Natural killer cell treated with Interleukin-12 subunit alpha and Interleukin-12 subunit beta and Interleukin-15 and Interleukin-18, amount 100 ng/mL, for 72 hours (primary cell): ENCODE measurements around the gene PHTF1. TPM values are rescaled to one million over a fixed set of nuclear protein-coding genes. Genes with fewer than 3 reads are reported as not detected.
"Not testable (repeated sequence)": the region's sequence is repeated elsewhere in the genome, so short reads cannot be mapped to it uniquely, and the experiment has no call there.

ENCODE experiments used
- ATAC-seq, 2 donors: fragments of 150-1000 bp; cut with Tn5 transposase in 1 of 2; sonication (Bioruptor Pico), chemical (Tn5 transposase) in 1 of 2; 2 replicates each; pipeline ENCODE4 v1.10.0; 2021
- DNase-seq: peaks from one replicate; pipeline ENCODE4 v3.0.0; 2022; ENCODE audit warnings: low spot score
- H3K27ac Mint-ChIP-seq, 2 donors: 1 replicate in 1 of 2; 2 replicates in 1 of 2; pipeline ENCODE4 v1.8.0; 2022; ENCODE audit warnings: mixed read lengths in 2 of 2, mild to moderate bottlenecking in 1 of 2, moderate library complexity in 1 of 2
- H3K27me3 Mint-ChIP-seq, 2 donors: 1 replicate in 1 of 2; 2 replicates in 1 of 2; pipeline ENCODE4 v1.8.0; 2022; ENCODE audit warnings: mixed read lengths in 2 of 2
- H3K36me3 Mint-ChIP-seq: one replicate; pipeline ENCODE4 v1.8.0; 2022; ENCODE audit warnings: mixed read lengths
- H3K4me1 Mint-ChIP-seq, 2 donors: 1 replicate in 1 of 2; 2 replicates in 1 of 2; pipeline ENCODE4 v1.8.0; 2022; ENCODE audit warnings: low read depth in 2 of 2, mixed read lengths in 2 of 2, mild to moderate bottlenecking in 1 of 2
- H3K4me3 Mint-ChIP-seq: one replicate; pipeline ENCODE4 v1.8.0; 2022; ENCODE audit warnings: mixed read lengths
- H3K9me3 Mint-ChIP-seq: 2 replicates; pipeline ENCODE4 v1.8.0; 2022; ENCODE audit warnings: mixed read lengths
- total RNA-seq, 2 donors: library from RNA; stranded (reverse); gene quantifications; one replicate each; pipeline ENCODE4 v1.2.3, GENCODE V29; 2022

Gene PHTF1
- total RNA-seq, 2 donors from 2014 or later, result 29.0 to 44.0 TPM

DNA sequence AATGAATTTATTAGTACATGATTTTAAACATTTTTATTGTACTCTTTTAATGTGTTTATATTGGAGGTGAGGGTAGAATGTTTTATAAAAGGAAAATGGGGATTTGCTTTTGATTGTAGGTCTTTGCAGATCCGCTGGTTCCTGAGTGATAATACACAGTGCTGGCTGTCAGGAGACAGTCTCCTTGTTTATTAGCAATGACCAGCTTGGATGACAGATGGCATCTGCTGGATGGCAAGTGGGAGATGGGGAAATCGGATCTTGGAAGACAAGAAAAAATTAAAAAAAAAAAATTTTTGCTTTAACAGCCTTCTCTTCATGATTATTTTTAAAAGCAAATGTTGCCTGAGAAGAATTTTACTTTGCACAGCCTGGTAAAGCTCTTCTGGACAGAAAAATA is 4.4 kb upstream of the PHTF1 start:
- peak overlapping the region in 1 of 2 donors; percentile 25 for H3K27ac Mint-ChIP-seq
- no peak for DNase-seq
- peaks cover 13% of the 10 kb centered on the region for H3K36me3 Mint-ChIP-seq
- peaks cover 7 to 8% of the 10 kb centered on the region in 2 donors for H3K4me1 Mint-ChIP-seq
- no peak for ATAC-seq
- no peaks in the 10 kb centered on the region for H3K27me3 Mint-ChIP-seq
- H3K4me3 Mint-ChIP-seq, result no peak overlapping the region
- H3K9me3 Mint-ChIP-seq, result no peaks in the 10 kb centered on the region

DNA sequence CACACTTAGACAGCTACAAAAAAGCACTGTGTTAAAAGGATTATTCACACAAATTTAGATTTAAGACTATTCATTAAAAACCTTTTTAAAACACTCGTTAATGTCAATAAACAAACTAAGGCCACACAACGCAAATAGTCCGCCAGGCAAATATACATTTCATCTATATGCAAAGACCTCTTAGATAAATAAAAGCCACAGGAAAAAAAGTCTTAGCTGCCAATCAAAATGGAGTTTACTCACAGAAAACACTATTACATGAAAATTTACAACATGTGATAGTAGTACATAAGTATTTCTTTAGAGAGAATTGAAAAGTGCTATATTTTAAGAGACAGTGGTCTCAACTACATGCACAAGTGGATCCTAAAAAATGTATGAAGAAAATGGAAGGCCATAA is 2.7 kb upstream of the PHTF1 start:
- H3K4me3 Mint-ChIP-seq, result no peak overlapping the region

DNA sequence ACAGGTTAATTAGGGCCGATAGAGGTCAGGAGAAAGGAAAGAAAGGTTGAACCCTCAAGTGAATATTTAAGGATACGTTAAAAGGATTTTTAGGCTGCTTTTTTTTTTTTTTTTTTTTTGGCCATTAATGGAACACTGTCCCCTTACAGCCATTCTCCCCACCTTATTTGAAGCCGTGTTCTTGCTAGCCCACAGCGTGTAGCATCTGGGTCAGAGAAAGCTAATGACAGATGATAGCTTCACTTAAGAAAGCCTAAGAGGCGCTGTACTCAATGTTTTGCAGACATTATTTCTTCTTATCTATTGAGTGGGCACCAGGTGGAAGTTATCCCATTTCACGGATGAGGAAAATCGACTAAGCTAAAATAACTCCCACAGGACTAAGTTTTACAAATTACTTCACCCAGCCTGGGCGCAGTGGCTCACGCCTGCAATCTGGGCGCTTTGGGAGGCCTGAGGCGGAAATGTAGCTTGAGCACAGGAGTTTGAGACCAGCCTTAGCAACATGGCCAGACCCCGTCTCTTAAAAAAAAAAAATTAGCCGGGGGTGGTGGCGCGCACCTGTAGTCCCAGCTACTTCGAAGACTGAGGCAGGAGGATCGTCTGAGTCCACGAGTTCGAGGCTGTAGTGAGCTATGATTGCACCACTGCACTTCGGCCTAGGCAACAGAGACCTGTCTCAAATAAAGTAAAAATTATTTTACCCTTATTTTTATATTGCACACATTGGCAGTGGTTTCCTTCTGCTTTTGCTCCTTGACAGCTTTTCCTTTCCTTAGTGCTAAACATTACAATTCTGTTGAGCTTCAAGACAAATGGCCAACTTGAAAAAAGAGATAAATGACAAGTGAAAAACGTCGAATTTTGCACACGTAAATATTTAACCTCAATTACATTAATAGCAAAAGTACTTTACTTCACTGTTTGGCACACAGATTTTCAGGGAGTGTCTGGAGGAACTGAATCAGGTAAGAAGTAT is 1.1 kb upstream of the PHTF1 start:
- no peaks in the 10 kb centered on the region for H3K9me3 Mint-ChIP-seq
- ATAC-seq (no peak), DNase-seq (no peak)
- H3K36me3 Mint-ChIP-seq, result peaks cover 4% of the 10 kb centered on the region
- H3K27ac Mint-ChIP-seq, result peak overlapping the region; percentile 94 to 99
- H3K4me1 Mint-ChIP-seq, result peaks cover 26 to 27% of the 10 kb centered on the region in 2 donors
- peak overlapping the region; percentile 87 for H3K4me3 Mint-ChIP-seq
- H3K27me3 Mint-ChIP-seq, result no peaks in the 10 kb centered on the region

More for the DNA sequence above, 2.7 kb upstream of the PHTF1 start:
- DNase-seq (no peak), ATAC-seq (no peak)
- peaks cover 15 to 16% of the 10 kb centered on the region in 2 donors for H3K4me1 Mint-ChIP-seq
- peaks cover 4% of the 10 kb centered on the region for H3K36me3 Mint-ChIP-seq
- no peaks in the 10 kb centered on the region for H3K9me3 Mint-ChIP-seq
- no peak overlapping the region for H3K27ac Mint-ChIP-seq
- H3K27me3 Mint-ChIP-seq, result no peaks in the 10 kb centered on the region

DNA sequence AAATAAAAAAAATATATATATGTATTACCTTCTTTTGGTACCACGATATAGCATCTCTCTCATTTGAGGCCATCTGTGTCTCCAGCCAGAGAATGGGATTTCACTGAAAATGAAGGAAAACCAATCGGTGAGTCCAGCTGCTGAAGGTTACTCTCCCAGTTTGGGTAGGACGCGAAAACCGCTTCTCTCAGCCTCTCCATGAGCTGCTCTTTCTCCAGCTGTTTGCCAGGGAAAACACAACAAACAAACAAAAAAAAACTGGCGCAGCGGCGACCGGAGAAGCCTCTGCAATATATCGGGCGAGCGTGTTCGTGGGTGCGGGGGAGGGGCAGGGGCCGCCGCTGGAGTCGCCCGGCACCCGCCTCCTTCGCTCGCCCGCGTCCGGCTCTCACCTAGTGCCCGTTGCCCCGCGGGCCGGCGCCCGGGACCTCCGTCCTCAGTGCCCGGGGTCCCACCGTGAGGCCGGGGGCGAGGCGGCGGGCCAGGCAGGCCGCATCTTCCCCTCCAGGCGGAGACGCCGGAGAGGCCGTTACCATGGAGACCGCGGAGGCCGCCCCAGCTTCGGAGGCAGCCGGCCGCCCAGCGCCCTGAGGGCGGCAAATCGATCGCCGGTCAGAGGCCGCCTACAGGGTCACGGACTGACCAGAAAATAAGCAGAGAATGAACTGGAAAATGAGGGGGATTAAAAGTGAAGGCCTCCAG is 504 bp downstream of the PHTF1 start:
- peaks cover 6% of the 10 kb centered on the region for H3K36me3 Mint-ChIP-seq
- H3K4me1 Mint-ChIP-seq, result peaks cover 27 to 30% of the 10 kb centered on the region in 2 donors
- H3K4me3 Mint-ChIP-seq, result peak overlapping the region; percentile 87
- H3K27me3 Mint-ChIP-seq, result no peaks in the 10 kb centered on the region
- ATAC-seq, result peak; percentile 81 to 87
- H3K9me3 Mint-ChIP-seq, result no peaks in the 10 kb centered on the region
- H3K27ac Mint-ChIP-seq, result peak overlapping the region; percentile 94 to 99
- peak; percentile 79 for DNase-seq

DNA sequence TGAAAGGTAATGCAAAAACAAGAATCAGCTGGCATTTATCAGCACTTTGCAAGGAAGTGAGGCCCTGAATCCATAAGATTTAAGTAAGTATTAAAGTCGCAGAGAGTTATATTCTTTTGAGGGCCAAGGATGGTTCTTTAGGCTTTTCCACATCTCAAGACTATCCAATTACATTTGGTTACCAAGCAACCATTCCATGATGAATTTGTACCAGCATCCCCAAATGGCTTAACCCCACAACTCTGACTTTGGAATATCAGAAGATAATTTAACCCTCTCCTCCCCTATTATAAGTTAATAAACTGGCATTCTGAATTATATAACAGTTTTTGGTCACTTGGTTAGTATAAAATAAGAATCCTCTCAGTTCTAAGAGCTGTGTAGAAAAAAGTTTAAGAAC is 2.8 kb downstream of the PHTF1 start:
- no peak for DNase-seq
- Mint-ChIP-seq H3K36me3 (peaks cover 6% of the 10 kb centered on the region), H3K27ac (peak overlapping the region in 1 of 2 donors; percentile 57), H3K9me3 (no peaks in the 10 kb centered on the region), H3K27me3 (no peaks in the 10 kb centered on the region), H3K4me3 (peak overlapping the region; percentile 58), H3K4me1 (peaks cover 27 to 30% of the 10 kb centered on the region in 2 donors)
- ATAC-seq, result no peak

DNA sequence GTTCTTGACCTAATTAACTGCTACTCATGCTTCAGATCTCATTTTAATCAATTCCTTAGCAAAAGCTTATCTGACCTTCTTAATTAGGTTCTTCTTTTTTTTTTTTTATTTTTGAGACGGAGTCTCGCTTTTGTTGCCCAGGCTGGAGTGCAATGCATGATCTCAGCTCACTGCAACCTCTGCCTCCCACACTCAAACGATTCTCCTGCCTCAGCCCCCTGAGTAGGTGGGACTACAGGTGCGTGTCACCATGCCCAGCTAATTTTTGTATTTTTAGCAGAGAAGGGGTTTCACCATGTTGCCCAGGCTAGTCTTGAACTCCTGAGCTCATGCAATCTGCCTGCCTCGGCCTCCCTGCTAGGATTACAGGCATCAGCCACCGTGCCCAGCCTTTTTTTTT is 6.0 kb downstream of the PHTF1 start:
- peaks cover 16% of the 10 kb centered on the region for H3K36me3 Mint-ChIP-seq
- not testable (repeated sequence) for DNase-seq, H3K9me3 Mint-ChIP-seq, H3K27ac Mint-ChIP-seq, H3K4me3 Mint-ChIP-seq, ATAC-seq, H3K27me3 Mint-ChIP-seq
- H3K4me1 Mint-ChIP-seq, result peaks cover 22 to 23% of the 10 kb centered on the region in 2 donors

DNA sequence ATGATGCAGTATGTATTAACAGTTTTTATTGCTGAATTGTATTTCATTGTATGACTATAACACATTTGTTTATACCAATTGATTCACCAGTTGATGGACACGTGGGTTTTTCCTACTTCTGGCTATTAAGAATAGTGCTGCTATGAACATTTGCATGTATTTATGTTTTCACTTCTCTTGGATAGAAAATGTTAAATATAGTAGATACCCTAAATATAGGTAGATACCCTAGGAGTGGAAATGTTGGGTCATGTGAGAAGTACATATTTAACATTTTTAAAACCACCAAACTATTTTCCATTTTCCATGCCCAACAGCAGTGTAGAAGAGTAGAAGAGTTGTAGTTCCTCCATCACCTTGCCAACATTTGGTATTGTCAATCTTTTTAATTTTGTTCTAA is 7.8 kb downstream of the PHTF1 start:
- Mint-ChIP-seq H3K36me3 (peaks cover 16% of the 10 kb centered on the region), H3K27ac (no peak overlapping the region), H3K4me1 (peaks cover 12 to 14% of the 10 kb centered on the region in 2 donors), H3K27me3 (no peaks in the 10 kb centered on the region), H3K9me3 (no peaks in the 10 kb centered on the region), H3K4me3 (no peak overlapping the region)
- DNase-seq (no peak), ATAC-seq (no peak)

DNA sequence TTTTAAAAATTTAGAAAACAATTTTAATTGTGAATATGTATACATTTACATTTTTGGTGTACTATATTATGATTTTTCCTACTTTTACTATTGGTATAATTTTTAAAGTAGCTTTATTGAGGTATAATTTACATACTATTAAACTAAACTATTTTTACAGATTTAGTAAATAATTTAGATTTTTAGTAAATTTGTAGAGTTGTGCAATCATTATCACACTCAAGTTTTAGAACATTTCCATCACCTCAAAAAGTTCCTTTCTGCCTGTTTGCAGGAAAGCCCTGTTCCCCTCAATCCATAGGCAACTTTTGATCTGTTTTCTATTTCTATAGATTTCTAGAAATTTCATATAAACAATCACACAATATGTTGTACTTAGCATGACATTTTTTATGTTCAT is 8.2 kb downstream of the PHTF1 start:
- Mint-ChIP-seq H3K4me1 (peaks cover 8 to 10% of the 10 kb centered on the region in 2 donors), H3K36me3 (peaks cover 16% of the 10 kb centered on the region), H3K27ac (no peak overlapping the region), H3K27me3 (no peaks in the 10 kb centered on the region), H3K9me3 (no peaks in the 10 kb centered on the region), H3K4me3 (no peak overlapping the region)
- ATAC-seq, result no peak
- no peak for DNase-seq

DNA sequence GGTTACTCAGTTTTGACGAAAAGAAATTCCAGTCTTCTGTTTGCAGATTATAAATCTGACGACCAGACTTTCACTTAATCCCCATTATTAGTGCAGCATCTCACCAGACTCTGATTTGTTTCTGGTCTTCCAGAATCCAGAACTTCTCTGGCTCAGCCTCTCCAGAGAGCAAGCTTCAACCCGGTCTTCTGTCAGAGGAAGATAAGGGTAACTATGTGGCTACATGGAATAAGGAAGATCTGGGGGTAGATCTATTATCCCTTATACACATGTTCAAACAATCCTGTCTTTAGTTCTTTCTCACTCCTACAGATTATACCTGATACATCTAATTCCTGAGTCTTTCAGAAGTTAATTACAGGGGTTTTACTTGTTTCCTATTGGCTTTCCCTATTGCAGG is 9.9 kb downstream of the PHTF1 start:
- ATAC-seq, result no peak
- H3K27me3 Mint-ChIP-seq, result no peaks in the 10 kb centered on the region
- no peaks in the 10 kb centered on the region for H3K9me3 Mint-ChIP-seq
- H3K27ac Mint-ChIP-seq, result no peak overlapping the region
- DNase-seq, result no peak
- peaks cover 10% of the 10 kb centered on the region for H3K36me3 Mint-ChIP-seq
- peaks cover 3 to 6% of the 10 kb centered on the region in 2 donors for H3K4me1 Mint-ChIP-seq
- no peak overlapping the region for H3K4me3 Mint-ChIP-seq

DNA sequence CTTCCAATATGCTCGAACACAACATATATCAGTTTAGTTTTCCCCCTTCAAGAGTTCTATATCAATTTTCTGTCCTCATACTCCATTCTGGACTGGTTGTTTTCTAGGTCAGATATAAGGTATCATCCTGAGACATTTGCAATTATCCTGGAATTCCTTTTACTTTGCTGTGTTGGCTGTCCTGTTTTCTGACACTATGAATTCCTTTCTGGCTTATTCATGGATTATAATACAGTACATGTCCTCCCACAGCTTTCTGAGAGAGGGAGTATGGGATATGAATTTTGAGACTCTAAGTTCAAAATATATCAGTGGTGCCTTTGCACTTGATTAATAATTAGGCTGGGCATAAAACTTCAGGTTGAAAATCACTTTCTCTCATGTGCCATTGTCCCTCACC is 11.9 kb downstream of the PHTF1 start:
- no peaks in the 10 kb centered on the region for H3K9me3 Mint-ChIP-seq
- H3K27ac Mint-ChIP-seq, result no peak overlapping the region
- peaks cover 10% of the 10 kb centered on the region for H3K36me3 Mint-ChIP-seq
- no peak for DNase-seq
- no peak overlapping the region for H3K4me3 Mint-ChIP-seq
- ATAC-seq, result no peak
- H3K4me1 Mint-ChIP-seq, result peaks cover 7 to 11% of the 10 kb centered on the region in 2 donors
- H3K27me3 Mint-ChIP-seq, result no peaks in the 10 kb centered on the region

DNA sequence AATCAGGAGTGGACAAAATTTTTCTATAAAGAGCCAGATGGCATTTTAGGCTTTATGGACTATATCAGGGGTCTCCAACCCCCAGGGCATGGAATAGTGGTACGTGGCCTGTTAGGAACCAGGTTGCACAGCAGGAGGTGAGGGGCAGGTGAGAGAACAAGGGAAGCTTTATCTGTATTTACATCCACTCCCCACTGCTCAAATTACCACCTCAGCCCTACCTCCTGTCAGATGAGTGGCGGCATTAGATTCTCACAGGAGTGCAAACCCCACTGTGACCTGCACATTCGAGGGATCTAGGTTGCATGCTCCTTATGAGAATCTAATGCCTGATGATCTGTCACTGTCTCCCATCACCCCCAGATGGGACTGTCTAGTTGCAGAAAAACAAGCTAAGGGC is 13.9 kb downstream of the PHTF1 start:
- Mint-ChIP-seq H3K27ac (no peak overlapping the region), H3K4me1 (peaks cover 7 to 11% of the 10 kb centered on the region in 2 donors), H3K9me3 (no peaks in the 10 kb centered on the region)

DNA sequence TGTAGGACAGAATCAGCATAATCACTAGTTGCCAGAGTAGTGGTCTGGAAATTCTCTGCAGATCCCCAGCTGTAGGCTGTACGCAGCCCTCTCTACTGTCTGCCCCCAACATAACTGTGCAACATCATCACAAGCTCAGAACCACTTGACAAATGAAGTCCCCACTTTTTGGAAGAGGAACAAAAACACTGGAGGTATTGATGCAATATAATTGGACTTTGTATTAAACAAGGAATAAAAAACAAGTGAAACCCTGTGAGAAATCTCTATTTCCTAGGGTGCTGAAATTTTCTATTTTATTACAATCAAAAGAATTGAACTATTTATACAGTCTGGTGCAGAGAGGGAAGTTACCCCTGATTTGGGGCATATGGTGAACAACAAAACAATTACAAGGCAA is 15.2 kb downstream of the PHTF1 start:
- H3K36me3 Mint-ChIP-seq, result peaks cover under 1% of the 10 kb centered on the region
- H3K4me1 Mint-ChIP-seq, result peaks cover 9 to 11% of the 10 kb centered on the region in 2 donors
- DNase-seq, result no peak
- H3K27ac Mint-ChIP-seq, result no peak overlapping the region
- no peaks in the 10 kb centered on the region for H3K9me3 Mint-ChIP-seq
- no peak overlapping the region for H3K4me3 Mint-ChIP-seq
- ATAC-seq, result no peak
- no peaks in the 10 kb centered on the region for H3K27me3 Mint-ChIP-seq

More for the DNA sequence above, 13.9 kb downstream of the PHTF1 start:
- Mint-ChIP-seq H3K27me3 (no peaks in the 10 kb centered on the region), H3K4me3 (no peak overlapping the region), H3K36me3 (peaks cover 10% of the 10 kb centered on the region)
- DNase-seq, result no peak
- no peak for ATAC-seq

DNA sequence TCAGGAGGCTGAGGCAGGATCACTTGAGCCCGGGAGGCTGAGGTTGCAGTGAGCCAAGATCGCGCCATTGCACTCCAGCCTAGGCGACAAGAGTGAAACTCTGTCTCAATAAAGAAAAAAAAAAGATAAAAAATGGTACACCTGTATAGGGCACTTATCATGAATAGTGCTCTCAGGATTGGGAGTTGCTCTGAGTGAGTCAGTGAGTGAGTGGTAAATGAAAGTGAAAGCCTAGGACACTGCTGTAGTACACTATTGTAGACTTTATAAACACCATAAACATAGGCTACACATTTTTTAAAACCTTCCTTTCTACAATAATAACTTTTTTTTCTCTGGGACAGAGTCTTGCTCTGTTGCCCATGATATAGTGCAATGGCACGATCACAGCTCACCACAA is 16.8 kb downstream of the PHTF1 start:
- DNase-seq (no peak), ATAC-seq (peak; percentile 74 to 78)
- Mint-ChIP-seq H3K9me3 (no peaks in the 10 kb centered on the region), H3K27ac (no peak overlapping the region), H3K4me1 (peaks cover 9 to 11% of the 10 kb centered on the region in 2 donors), H3K36me3 (no peaks in the 10 kb centered on the region), H3K4me3 (no peak overlapping the region), H3K27me3 (no peaks in the 10 kb centered on the region)
